CD8-positive, alpha-beta memory T cell (primary cell): ENCODE data around the gene RFX4. TPM values are rescaled to one million over a fixed set of nuclear protein-coding genes. Genes with fewer than 3 reads are reported as not detected.

Source experiments
- CTCF ChIA-PET: fragments of 350-600 bp; sonication (Branson Sonifier 250); formaldehyde crosslinking; loops from one replicate; lab custom pipeline; 2021; ENCODE audit warnings: antibody characterized with exemption; lab: Charles Lee
- POLR2A ChIA-PET: fragments of 350-600 bp; sonication (Branson Sonifier 250); formaldehyde crosslinking; loops from one replicate; lab custom pipeline; 2021; ENCODE audit warnings: antibody characterized with exemption; lab: Charles Lee
- DNase-seq, 5 donors: peaks; one replicate each; pipeline versions ENCODE4 v3.0.0 to v3.0.0-alpha.2; 2020 to 2022; ENCODE audit warnings: mixed read lengths in 1 of 5
- H3K27ac ChIP-seq: one replicate; pipeline ENCODE4 v1.7.0; 2013; ENCODE audit warnings: low read depth, mild to moderate bottlenecking, low read length, moderate library complexity
- H3K27me3 ChIP-seq: 2 replicates; pipeline ENCODE4 v1.7.0; 2013; ENCODE audit warnings: low read length, mild to moderate bottlenecking; ENCODE audit not compliant: insufficient read depth, poor library complexity, severe bottlenecking
- H3K36me3 ChIP-seq: 2 replicates; pipeline ENCODE4 v1.7.0; 2013; ENCODE audit warnings: mild to moderate bottlenecking, low read length, moderate library complexity; ENCODE audit not compliant: insufficient read depth
- H3K4me1 ChIP-seq: 2 replicates; pipeline ENCODE4 v1.7.0; 2013; ENCODE audit warnings: mild to moderate bottlenecking, low read length, moderate library complexity; ENCODE audit not compliant: insufficient read depth
- H3K4me3 ChIP-seq: 2 replicates; pipeline ENCODE4 v1.7.0; 2013; ENCODE audit warnings: mild to moderate bottlenecking, low read length
- H3K9me3 ChIP-seq: 2 replicates; pipeline ENCODE4 v1.7.0; 2013; ENCODE audit warnings: mild to moderate bottlenecking, low read length
- H3K27ac Mint-ChIP-seq, 8 donors: one replicate each; pipeline ENCODE4 v1.8.0; 2020 to 2021; ENCODE audit warnings: mixed read lengths in 8 of 8, mild to moderate bottlenecking in 6 of 8, inconsistent platforms in 3 of 8, moderate library complexity in 3 of 8
- H3K27me3 Mint-ChIP-seq, 2 donors: one replicate each; pipeline ENCODE4 v1.8.0; 2020 to 2021; ENCODE audit warnings: mixed read lengths in 2 of 2, mild to moderate bottlenecking in 1 of 2, moderate library complexity in 1 of 2
- H3K36me3 Mint-ChIP-seq, 3 donors: one replicate each; pipeline ENCODE4 v1.8.0; 2020 to 2021; ENCODE audit warnings: mixed read lengths in 3 of 3, inconsistent platforms in 1 of 3, mild to moderate bottlenecking in 1 of 3
- H3K4me1 Mint-ChIP-seq, 3 donors: one replicate each; pipeline ENCODE4 v1.8.0; 2020 to 2021; ENCODE audit warnings: mixed read lengths in 3 of 3, inconsistent platforms in 1 of 3, mild to moderate bottlenecking in 1 of 3
- H3K4me3 Mint-ChIP-seq, 7 donors: one replicate each; pipeline ENCODE4 v1.8.0; 2020 to 2021; ENCODE audit warnings: mixed read lengths in 7 of 7, mild to moderate bottlenecking in 6 of 7, moderate library complexity in 4 of 7, inconsistent platforms in 2 of 7
- H3K9me3 Mint-ChIP-seq, 5 donors: one replicate each; pipeline ENCODE4 v1.8.0; 2020 to 2022; ENCODE audit warnings: mixed read lengths in 5 of 5, mild to moderate bottlenecking in 3 of 5, moderate library complexity in 2 of 5, inconsistent platforms in 1 of 5
- polyA plus RNA-seq: library from polyadenylated mRNA; unstranded; fragments of 300-500 nt; fragmentation: Illumina TruSeq; gene quantifications from one replicate; pipeline ENCODE4 v1.2.3, GENCODE V29; 2021
- total RNA-seq, 2 experiments: library from RNA; stranded (reverse); gene quantifications; one replicate each; pipeline ENCODE4 v1.2.3, GENCODE V29; 2021

The RFX4 gene
- total and polyA plus RNA-seq, 3 experiments from 2014 or later, result not detected

GRCh38 chr12:106767954-106768822, 185.4 kb downstream of the RFX4 start:
- H3K27ac Mint-ChIP-seq, result peak overlapping the region in 1 of 8 donors; percentile 19

GRCh38 chr12:106769078-106769477, 186.3 kb downstream of the RFX4 start:
- peaks cover 0 to 5% of the 10 kb centered on the region in 2 donors for H3K27me3 Mint-ChIP-seq

More at GRCh38 chr12:106767954-106768822, 185.4 kb downstream of the RFX4 start:
- ChIA-PET POLR2A (no interaction called here), CTCF (no interaction called here)
- peaks cover 9 to 13% (median 11%) of the 10 kb centered on the region in 3 donors for H3K4me1 Mint-ChIP-seq
- no peaks in the 10 kb centered on the region for H3K36me3 Mint-ChIP-seq
- peaks cover 0 to 5% of the 10 kb centered on the region in 2 donors for H3K27me3 Mint-ChIP-seq
- DNase-seq, result no peak
- H3K4me1 ChIP-seq, result peaks cover 5% of the 10 kb centered on the region
- no peak overlapping the region for H3K4me3 ChIP-seq
- no peaks in the 10 kb centered on the region for H3K36me3 ChIP-seq
- H3K27me3 ChIP-seq, result no peaks in the 10 kb centered on the region
- no peak overlapping the region for H3K27ac ChIP-seq
- no peaks in the 10 kb centered on the region for H3K9me3 ChIP-seq
- H3K9me3 Mint-ChIP-seq, result no peaks in the 10 kb centered on the region
- no peak overlapping the region for H3K4me3 Mint-ChIP-seq

GRCh38 chr12:106769546-106769945, 186.7 kb downstream of the RFX4 start:
- no peak overlapping the region for H3K27ac Mint-ChIP-seq
- Histone ChIP-seq H3K4me1 (peaks cover 5% of the 10 kb centered on the region), H3K9me3 (no peaks in the 10 kb centered on the region), H3K36me3 (no peaks in the 10 kb centered on the region), H3K4me3 (no peak overlapping the region), H3K27me3 (no peaks in the 10 kb centered on the region), H3K27ac (no peak overlapping the region)
- POLR2A ChIA-PET, result no interaction called here
- H3K4me3 Mint-ChIP-seq, result no peak overlapping the region
- CTCF ChIA-PET, result no interaction called here
- DNase-seq, result no peak
- H3K27me3 Mint-ChIP-seq, result peaks cover 0 to 5% of the 10 kb centered on the region in 2 donors
- H3K9me3 Mint-ChIP-seq, result no peaks in the 10 kb centered on the region
- H3K4me1 Mint-ChIP-seq, result peaks cover 18 to 24% (median 18%) of the 10 kb centered on the region in 3 donors
- peaks cover 0 to 6% (median 0%) of the 10 kb centered on the region in 3 donors for H3K36me3 Mint-ChIP-seq

More at GRCh38 chr12:106769078-106769477, 186.3 kb downstream of the RFX4 start:
- Histone ChIP-seq H3K4me1 (peaks cover 5% of the 10 kb centered on the region), H3K27ac (no peak overlapping the region), H3K9me3 (no peaks in the 10 kb centered on the region), H3K4me3 (no peak overlapping the region), H3K27me3 (no peaks in the 10 kb centered on the region), H3K36me3 (no peaks in the 10 kb centered on the region)
- H3K27ac Mint-ChIP-seq, result no peak overlapping the region
- ChIA-PET POLR2A (no interaction called here), CTCF (no interaction called here)
- H3K9me3 Mint-ChIP-seq, result no peaks in the 10 kb centered on the region
- peaks cover 0 to 2% (median 0%) of the 10 kb centered on the region in 3 donors for H3K36me3 Mint-ChIP-seq
- H3K4me1 Mint-ChIP-seq, result peaks cover 15 to 21% (median 17%) of the 10 kb centered on the region in 3 donors
- DNase-seq, result no peak
- no peak overlapping the region for H3K4me3 Mint-ChIP-seq

GRCh38 chr12:106771425-106771824, 188.6 kb downstream of the RFX4 start:
- no peak overlapping the region for H3K27ac Mint-ChIP-seq
- Histone ChIP-seq H3K27ac (no peak overlapping the region), H3K4me1 (peaks cover 15% of the 10 kb centered on the region), H3K9me3 (no peaks in the 10 kb centered on the region), H3K36me3 (no peaks in the 10 kb centered on the region), H3K27me3 (no peaks in the 10 kb centered on the region), H3K4me3 (no peak overlapping the region)
- POLR2A ChIA-PET, result no interaction called here
- peaks cover 30 to 37% (median 34%) of the 10 kb centered on the region in 3 donors for H3K4me1 Mint-ChIP-seq
- H3K27me3 Mint-ChIP-seq, result peaks cover 0 to 5% of the 10 kb centered on the region in 2 donors
- peaks cover 0 to 11% (median 0%) of the 10 kb centered on the region in 3 donors for H3K36me3 Mint-ChIP-seq
- no peak overlapping the region for H3K4me3 Mint-ChIP-seq
- no peaks in the 10 kb centered on the region for H3K9me3 Mint-ChIP-seq
- CTCF ChIA-PET, result interaction anchor here (0.9 kb wide), 1 partner anchor 13 kb away, joined by 3 read pairs; no protein-coding TSS in a partner anchor
- DNase-seq, result no peak

- POLR2A ChIA-PET, result interaction anchor here (0.9 kb wide), 1 partner anchor 26 kb away, joined by 3 read pairs; no protein-coding TSS in a partner anchor
- Histone ChIP-seq H3K27ac (peak overlapping the region; percentile 93), H3K9me3 (no peaks in the 10 kb centered on the region), H3K4me1 (peaks cover 18% of the 10 kb centered on the region), H3K27me3 (no peaks in the 10 kb centered on the region), H3K4me3 (peak overlapping the region; percentile 97), H3K36me3 (no peaks in the 10 kb centered on the region)
- Mint-ChIP-seq H3K27ac (peak overlapping the region; percentile 87 to 100 (median 99)), H3K4me3 (peak overlapping the region; percentile 88 to 99 (median 96)), H3K4me1 (peaks cover 40 to 48% (median 44%) of the 10 kb centered on the region in 3 donors), H3K9me3 (no peaks in the 10 kb centered on the region), H3K36me3 (peaks cover 0 to 11% (median 0%) of the 10 kb centered on the region in 3 donors), H3K27me3 (peaks cover 0 to 5% of the 10 kb centered on the region in 2 donors)
- peak in 1 of 5 donors; percentile 14 for DNase-seq
- CTCF ChIA-PET, result no interaction called here
Observed at GRCh38 chr12:106773286-106774004, 190.6 kb downstream of the RFX4 start.

- Mint-ChIP-seq H3K9me3 (no peaks in the 10 kb centered on the region), H3K4me3 (peak within 1 kb of the TSS; percentile 88 to 99 (median 96)), H3K36me3 (peaks cover 0 to 11% (median 0%) of the 10 kb centered on the region in 3 donors), H3K27me3 (peaks cover 0 to 5% of the 10 kb centered on the region in 2 donors), H3K4me1 (peaks cover 40 to 48% (median 44%) of the 10 kb centered on the region in 3 donors), H3K27ac (peak within 1 kb of the TSS; percentile 87 to 100 (median 99))
- H3K4me3 ChIP-seq, result peak within 1 kb of the TSS; percentile 97
- H3K36me3 ChIP-seq, result no peaks in the 10 kb centered on the region
- H3K9me3 ChIP-seq, result no peaks in the 10 kb centered on the region
- DNase-seq, result peak; percentile 61 to 83 (median 76)
- ChIA-PET POLR2A (interaction anchor here (0.9 kb wide), 1 partner anchor 27 kb away, joined by 3 read pairs; no protein-coding TSS in a partner anchor), CTCF (no interaction called here)
- peaks cover 18% of the 10 kb centered on the region for H3K4me1 ChIP-seq
- no peaks in the 10 kb centered on the region for H3K27me3 ChIP-seq
- H3K27ac ChIP-seq, result peak within 1 kb of the TSS; percentile 93
Observed at GRCh38 chr12:106774005-106774807, 191.4 kb downstream of the RFX4 start, which contains the start of gene RIC8B. Gene RIC8B, plus strand, starts transcription at chr12:106774682. Its CDS starts 64 bp downstream, at chr12:106774746.

- Histone ChIP-seq H3K9me3 (no peaks in the 10 kb centered on the region), H3K27me3 (no peaks in the 10 kb centered on the region), H3K4me3 (peak overlapping the region; percentile 97), H3K27ac (peak overlapping the region; percentile 93), H3K36me3 (no peaks in the 10 kb centered on the region), H3K4me1 (peaks cover 18% of the 10 kb centered on the region)
- no peaks in the 10 kb centered on the region for H3K9me3 Mint-ChIP-seq
- peaks cover 0 to 12% (median 0%) of the 10 kb centered on the region in 3 donors for H3K36me3 Mint-ChIP-seq
- ChIA-PET POLR2A (no interaction called here), CTCF (no interaction called here)
- H3K4me3 Mint-ChIP-seq, result peak overlapping the region; percentile 88 to 99 (median 96)
- H3K27me3 Mint-ChIP-seq, result no peaks in the 10 kb centered on the region
- H3K27ac Mint-ChIP-seq, result peak overlapping the region; percentile 87 to 100 (median 99)
- peaks cover 43 to 51% (median 46%) of the 10 kb centered on the region in 3 donors for H3K4me1 Mint-ChIP-seq
- DNase-seq, result peak in 3 of 5 donors; percentile 7 to 55 (median 39)
Observed at GRCh38 chr12:106774808-106775524, 192.2 kb downstream of the RFX4 start.
